Breast epithelium (tissue), 4 donors: ENCODE data around the gene DNAH3. TPM values are rescaled to one million over a fixed set of nuclear protein-coding genes. Genes with fewer than 3 reads are reported as not detected.

Experiments used
- DNase-seq, 2 donors: peaks; one replicate each; pipeline ENCODE4 v3.0.0-alpha.2; 2019; ENCODE audit warnings: low spot score in 2 of 2
- H3K27ac ChIP-seq, 2 donors: fragments of 200-600 bp; sonication (generic) in 1 of 2; one replicate each; pipeline ENCODE4 v1.5.1; 2016 to 2019; ENCODE audit warnings: mild to moderate bottlenecking in 1 of 2
- H3K27me3 ChIP-seq, 2 donors: fragments of 200-600 bp; sonication (generic) in 1 of 2; one replicate each; pipeline versions ENCODE4 v1.5.1 to v1.6.0; 2017 to 2019; ENCODE audit warnings: control low read depth in 1 of 2, mild to moderate bottlenecking in 1 of 2
- H3K36me3 ChIP-seq: fragments of 200-600 bp; one replicate; pipeline ENCODE4 v1.5.1; 2019
- H3K4me1 ChIP-seq, 2 donors: fragments of 200-600 bp; sonication (generic); one replicate each; pipeline ENCODE4 v1.5.1; 2016 to 2019; ENCODE audit warnings: control low read depth in 1 of 2
- H3K4me3 ChIP-seq, 3 donors: fragments of 200-600 bp; sonication (generic); 1 replicate in 2 of 3; 2 replicates in 1 of 3; pipeline ENCODE4 v1.5.1; 2016 to 2019; ENCODE audit warnings: mild to moderate bottlenecking in 3 of 3, moderate library complexity in 2 of 3
- H3K9me3 ChIP-seq, 2 donors: fragments of 200-600 bp; sonication (generic) in 1 of 2; one replicate each; pipeline ENCODE4 v1.5.1; 2016 to 2019; ENCODE audit warnings: control low read depth in 1 of 2
- POLR2A ChIP-seq: fragments of 450-650 bp; IDR thresholded peaks from one replicate; pipeline ENCODE4 v1.6.1; 2016; ENCODE audit warnings: antibody characterized with exemption, mild to moderate bottlenecking, moderate library complexity
- POLR2AphosphoS5 ChIP-seq, 3 donors: sonication (generic); formaldehyde crosslinking; IDR thresholded peaks; one replicate each; pipeline ENCODE4 v1.6.1; 2017; ENCODE audit warnings: antibody characterized with exemption in 3 of 3
- intact Hi-C: fragments of 100-400 bp; cut with DNase I; formaldehyde crosslinking; loops from one replicate; pipeline ENCODE4 v1.15.1; 2023; ENCODE audit warnings: low total_unique reads
- total RNA-seq, 3 donors: library from RNA; depleted of rRNA; stranded (reverse); fragments of >200 nt; gene quantifications; one replicate each; pipeline ENCODE4 v1.1.0, GENCODE V29; 2016
- TF ChIP-seq, protein P1 (sequence below), 3 donors: fragments of 450-650 bp; IDR thresholded peaks; one replicate each; pipeline ENCODE4 v1.5.1; 2016 to 2017; ENCODE audit warnings: antibody characterized with exemption in 3 of 3, mild to moderate bottlenecking in 3 of 3, moderate library complexity in 3 of 3

DNAH3 gene
- total RNA-seq, 3 donors from 2014 or later, result under 0.01 to 0.59 TPM; not detected in 1

DNA sequence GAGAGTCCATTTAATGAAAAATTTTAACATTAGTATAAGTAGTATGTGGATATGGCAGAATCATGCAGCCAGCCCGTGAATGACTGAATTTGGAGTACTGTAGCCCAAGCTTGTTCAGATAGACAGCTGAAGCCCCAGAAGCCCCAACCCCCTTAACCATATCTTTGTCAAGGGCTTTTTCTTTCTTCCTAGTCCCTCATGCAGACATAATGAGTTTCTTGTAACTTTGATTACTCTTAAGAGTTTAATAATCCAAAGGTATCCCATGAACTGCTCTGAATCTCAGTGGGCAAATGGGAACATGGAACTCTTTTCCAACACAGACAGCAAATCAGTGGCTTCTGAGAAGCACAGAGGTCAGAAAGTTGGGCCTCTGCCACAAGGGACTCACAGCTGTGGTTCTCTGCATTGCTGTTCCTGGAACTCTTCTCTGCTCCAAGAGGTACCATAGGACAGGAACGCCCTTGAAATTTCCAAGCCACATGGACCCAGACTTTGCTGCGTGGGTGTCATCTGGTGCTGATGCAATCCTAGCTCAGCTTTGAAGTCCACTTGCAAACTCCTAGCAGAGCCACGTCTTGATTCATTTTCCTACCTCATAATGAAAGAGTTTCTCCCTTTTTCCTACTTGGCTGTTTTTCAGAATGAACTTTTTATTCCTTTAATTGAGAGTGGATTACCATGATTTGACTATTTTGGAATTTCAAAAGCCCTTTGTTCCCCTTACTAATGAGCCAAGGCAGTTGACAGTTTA is 232.0 kb downstream of the DNAH3 start:
- TF ChIP-seq, protein P1, sequence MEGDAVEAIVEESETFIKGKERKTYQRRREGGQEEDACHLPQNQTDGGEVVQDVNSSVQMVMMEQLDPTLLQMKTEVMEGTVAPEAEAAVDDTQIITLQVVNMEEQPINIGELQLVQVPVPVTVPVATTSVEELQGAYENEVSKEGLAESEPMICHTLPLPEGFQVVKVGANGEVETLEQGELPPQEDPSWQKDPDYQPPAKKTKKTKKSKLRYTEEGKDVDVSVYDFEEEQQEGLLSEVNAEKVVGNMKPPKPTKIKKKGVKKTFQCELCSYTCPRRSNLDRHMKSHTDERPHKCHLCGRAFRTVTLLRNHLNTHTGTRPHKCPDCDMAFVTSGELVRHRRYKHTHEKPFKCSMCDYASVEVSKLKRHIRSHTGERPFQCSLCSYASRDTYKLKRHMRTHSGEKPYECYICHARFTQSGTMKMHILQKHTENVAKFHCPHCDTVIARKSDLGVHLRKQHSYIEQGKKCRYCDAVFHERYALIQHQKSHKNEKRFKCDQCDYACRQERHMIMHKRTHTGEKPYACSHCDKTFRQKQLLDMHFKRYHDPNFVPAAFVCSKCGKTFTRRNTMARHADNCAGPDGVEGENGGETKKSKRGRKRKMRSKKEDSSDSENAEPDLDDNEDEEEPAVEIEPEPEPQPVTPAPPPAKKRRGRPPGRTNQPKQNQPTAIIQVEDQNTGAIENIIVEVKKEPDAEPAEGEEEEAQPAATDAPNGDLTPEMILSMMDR (IDR thresholded peaks at IDR 0.05), result no peak
- peak in 2 of 3 donors; percentile 40 to 75 for TF ChIP-seq POLR2AphosphoS5 (IDR thresholded peaks at IDR 0.05)
- TF ChIP-seq POLR2A, result no peak
- no peak overlapping the region for H3K4me3 ChIP-seq
- DNase-seq, result peak in 1 of 2 donors; percentile 35
- no peaks in the 10 kb centered on the region for H3K9me3 ChIP-seq
- intact Hi-C loops, result no loop called here
- no peaks in the 10 kb centered on the region for H3K36me3 ChIP-seq
- no peaks in the 10 kb centered on the region for H3K27me3 ChIP-seq
- no peaks in the 10 kb centered on the region for H3K4me1 ChIP-seq
- H3K27ac ChIP-seq, result peak overlapping the region in 1 of 2 donors; percentile 33

DNA sequence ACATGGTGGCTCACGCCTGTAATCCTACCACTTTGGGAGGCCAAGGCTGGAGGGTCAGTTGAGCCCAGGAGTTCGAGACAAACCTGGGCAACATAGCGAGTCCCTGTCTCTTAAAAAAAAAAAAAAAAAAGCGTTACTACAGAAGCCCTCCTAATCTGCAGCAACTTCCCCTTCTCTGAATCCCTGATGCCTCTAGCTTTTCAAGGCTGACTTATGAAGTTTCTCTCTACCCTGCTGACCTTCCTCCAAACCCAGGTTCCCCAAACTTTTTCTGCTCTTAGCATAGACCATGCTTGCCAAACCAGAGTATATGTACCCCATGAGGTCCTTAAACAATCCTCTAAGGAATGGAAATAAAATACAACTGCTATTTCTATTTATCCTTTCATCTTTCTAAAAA is 233.7 kb downstream of the DNAH3 start:
- DNase-seq, result no peak
- no peaks in the 10 kb centered on the region for H3K36me3 ChIP-seq
- H3K9me3 ChIP-seq, result no peaks in the 10 kb centered on the region
- no peak overlapping the region for H3K27ac ChIP-seq
- intact Hi-C loops, result no loop called here
- no peaks in the 10 kb centered on the region for H3K4me1 ChIP-seq
- no peak overlapping the region for H3K4me3 ChIP-seq
- TF ChIP-seq, protein P1 (IDR thresholded peaks at IDR 0.05), result no peak
- TF ChIP-seq POLR2A, result no peak
- TF ChIP-seq POLR2AphosphoS5 (IDR thresholded peaks at IDR 0.05), result no peak
- no peaks in the 10 kb centered on the region for H3K27me3 ChIP-seq

DNA sequence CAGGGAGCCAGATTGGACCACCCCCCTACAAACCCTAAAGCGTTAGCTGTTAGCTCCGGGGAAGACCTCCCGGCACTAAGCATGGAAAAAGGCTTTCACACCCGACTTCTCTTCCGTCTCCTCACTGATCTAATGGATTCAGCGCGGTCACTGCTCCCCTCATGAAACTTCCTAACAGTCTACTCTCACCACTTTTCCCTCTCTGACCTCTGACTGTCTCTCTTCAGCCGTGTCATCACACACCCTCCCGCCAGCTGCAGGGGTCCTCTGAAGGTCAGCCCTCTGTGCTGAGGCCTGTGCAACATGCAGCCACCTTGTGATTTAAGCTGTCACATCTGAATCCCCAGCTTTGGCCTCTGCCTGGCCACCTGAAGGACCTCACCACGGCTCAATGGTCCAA is 234.4 kb downstream of the DNAH3 start:
- H3K27ac ChIP-seq, result no peak overlapping the region
- H3K9me3 ChIP-seq, result no peaks in the 10 kb centered on the region
- no peaks in the 10 kb centered on the region for H3K4me1 ChIP-seq
- TF ChIP-seq POLR2AphosphoS5 (IDR thresholded peaks at IDR 0.05) (no peak), POLR2A (no peak)
- TF ChIP-seq, protein P1 (IDR thresholded peaks at IDR 0.05), result no peak
- H3K36me3 ChIP-seq, result no peaks in the 10 kb centered on the region
- H3K27me3 ChIP-seq, result no peaks in the 10 kb centered on the region
- intact Hi-C loops, result no loop called here
- no peak overlapping the region for H3K4me3 ChIP-seq
- no peak for DNase-seq

DNA sequence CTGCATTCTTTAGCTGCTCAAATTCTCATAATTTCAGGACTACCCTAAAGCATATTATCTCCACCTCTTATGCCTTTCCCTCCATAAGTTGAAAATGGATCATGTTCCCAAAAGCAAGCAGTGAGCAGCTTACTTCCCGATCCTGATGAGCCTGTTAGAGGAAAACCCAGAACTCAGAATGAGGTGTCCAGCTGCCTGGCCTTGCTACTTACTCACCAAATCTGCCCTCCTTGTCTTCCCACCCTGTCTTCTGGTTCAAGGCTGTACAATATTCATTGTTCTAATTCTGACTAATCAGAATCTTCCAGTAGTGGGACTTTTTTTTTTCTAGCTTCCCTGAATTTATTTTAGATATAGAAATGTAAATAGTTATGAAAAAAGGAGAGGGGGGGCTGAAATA is 239.3 kb downstream of the DNAH3 start:
- TF ChIP-seq POLR2A (no peak), POLR2AphosphoS5 (IDR thresholded peaks at IDR 0.05) (no peak)
- TF ChIP-seq, protein P1 (IDR thresholded peaks at IDR 0.05), result no peak
- H3K27ac ChIP-seq, result peak overlapping the region; percentile 60 to 75
- DNase-seq, result no peak
- H3K36me3 ChIP-seq, result no peaks in the 10 kb centered on the region
- intact Hi-C loops, result no loop called here
- no peaks in the 10 kb centered on the region for H3K9me3 ChIP-seq
- no peak overlapping the region for H3K4me3 ChIP-seq
- no peaks in the 10 kb centered on the region for H3K4me1 ChIP-seq
- H3K27me3 ChIP-seq, result no peaks in the 10 kb centered on the region

DNA sequence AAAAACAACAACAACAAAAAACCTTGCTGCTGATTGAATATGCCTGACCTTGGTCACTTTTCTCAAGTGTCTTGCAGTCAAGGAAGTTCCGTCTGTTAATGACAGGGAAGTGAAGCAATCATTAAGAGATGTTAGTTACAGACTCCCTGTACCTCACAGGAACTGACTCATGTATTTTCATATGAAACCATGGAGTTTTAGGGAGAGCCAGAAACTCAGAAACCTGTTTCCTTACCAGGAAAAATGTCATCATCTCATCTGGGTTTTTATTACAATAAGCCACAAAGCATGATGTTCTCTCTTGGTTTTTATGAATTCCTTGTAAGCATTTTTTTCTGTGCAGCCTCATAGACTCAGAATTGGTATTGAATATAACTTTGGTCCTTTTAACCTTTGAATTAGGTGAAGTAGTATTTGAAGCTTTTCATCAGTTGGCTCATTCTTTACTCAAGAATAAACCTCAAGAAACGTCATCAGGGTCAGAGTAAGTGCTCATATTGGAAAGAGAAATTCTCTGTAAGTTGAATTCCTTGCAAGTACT is 239.8 kb downstream of the DNAH3 start:
- H3K27me3 ChIP-seq, result no peaks in the 10 kb centered on the region
- no peak overlapping the region for H3K4me3 ChIP-seq
- TF ChIP-seq POLR2AphosphoS5 (IDR thresholded peaks at IDR 0.05), result peak in 2 of 3 donors; percentile 17 to 46
- TF ChIP-seq, protein P1 (IDR thresholded peaks at IDR 0.05), result no peak
- intact Hi-C loops, result no loop called here
- peaks cover 2 to 5% of the 10 kb centered on the region in 2 donors for H3K4me1 ChIP-seq
- no peak for DNase-seq
- H3K9me3 ChIP-seq, result no peaks in the 10 kb centered on the region
- peak overlapping the region; percentile 60 to 75 for H3K27ac ChIP-seq
- H3K36me3 ChIP-seq, result no peaks in the 10 kb centered on the region
